ENCODE measurements around the gene OR52E8. TPM values are rescaled to one million over a fixed set of nuclear protein-coding genes. Genes with fewer than 3 reads are reported as not detected.

Gene OR52E8
- total RNA-seq (2013; cell fraction: nucleolus; rRNA removed): not detected in 2 replicates
- not detected in 2 replicates for total RNA-seq (2014; rRNA removed)
- total RNA-seq (2014; rRNA removed; fragmentation: Illumina TruSeq; extraction: Trizol): not detected in 2 replicates
- total RNA-seq (2021): not detected in 2 replicates
- polyA plus RNA-seq (2011; ENCODE audit: low read depth): not detected
- not detected in 2 replicates for polyA plus RNA-seq (2011; rRNA removed)
- polyA plus RNA-seq (2011; cell fraction: cytosol; rRNA removed): not detected in 2 replicates
- not detected in 2 replicates for polyA plus RNA-seq (2011; cell fraction: nucleus; rRNA removed)
- polyA plus RNA-seq (2012): not detected in 2 replicates
- not detected in 2 replicates for polyA plus RNA-seq (2014; fragmentation: Illumina TruSeq; extraction: Trizol)
- not detected for polyA plus RNA-seq (2014; fragmentation: Nextera tagmentation; extraction: Ambion mirVana)
- not detected in 2 replicates for polyA plus RNA-seq (2014; rRNA removed)
- polyA plus RNA-seq (2016; fragmentation: Nextera tagmentation; extraction: Ambion mirVana): not detected
- not detected in 2 replicates for polyA minus RNA-seq (2011; rRNA and poly(A)+ RNA removed)
- not detected in 2 replicates for polyA minus RNA-seq (2011; cell fraction: cytosol; rRNA and poly(A)+ RNA removed)
- polyA minus RNA-seq (2011; cell fraction: nucleus; rRNA and poly(A)+ RNA removed): not detected in 2 replicates
- Bru-seq, nascent RNA: not detected
- not detected for BruChase-seq, experiment 1, labeled RNA remaining after a 6-hour chase
- not detected for BruChase-seq, experiment 2, labeled RNA remaining after a 2-hour chase
- long read RNA-seq, experiment 1: 0 reads
- long read RNA-seq, experiment 2: 0 reads

DNA sequence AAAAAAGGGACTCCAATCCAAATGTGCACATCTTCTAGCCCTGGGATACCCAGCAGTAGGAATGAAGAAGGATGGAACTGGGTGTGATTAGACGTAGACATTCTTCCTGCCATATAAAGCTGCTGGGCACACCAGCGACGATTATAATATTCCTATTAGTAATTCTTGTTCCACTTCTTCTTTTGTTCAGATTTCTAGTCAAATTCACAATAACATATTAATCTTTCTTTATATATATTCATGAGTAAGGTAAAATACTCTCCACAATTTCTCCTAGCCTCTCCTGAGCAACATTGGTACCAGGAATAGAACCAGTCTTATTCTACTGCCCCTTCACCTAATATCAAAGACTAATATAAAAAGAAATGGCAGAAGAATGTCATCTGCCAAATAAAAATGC is at the start of gene OR52E8:
Gene OR52E8, minus strand, starts transcription at position 101 of the 400 bp plus-strand sequence. Its CDS starts 0 bp downstream, at position 101.
- intact Hi-C loops (cut with micrococcal nuclease; ENCODE audit: unreplicated experiment): no loop called here
- ChIA-PET POLR2A (no interaction called here), RAD21 (ENCODE audit: unreplicated experiment) (no interaction called here), SMC1A (ENCODE audit: uncharacterized antibody, unreplicated experiment) (no interaction called here), CTCF (no interaction called here)
- Histone ChIP-seq H3K27me3 (replicated peaks in 1 of 2; ENCODE audit: control insufficient read depth in 2 of 2, insufficient read depth in 2 of 2, low read length in 1 of 2) (no peaks in the 10 kb centered on the region), H3K4me1 (ENCODE audit: control insufficient read depth, insufficient read depth, low read length) (no peaks in the 10 kb centered on the region), H3K4me3 (no peak within 1 kb of the TSS), H3K9ac (ENCODE audit: control insufficient read depth, insufficient read depth, low read length) (no peak within 1 kb of the TSS), H3K9me3 (replicated peaks; ENCODE audit: control insufficient read depth, insufficient read depth, low read length) (no peaks in the 10 kb centered on the region), H2AFZ (ENCODE audit: control insufficient read depth, low read depth, low read length) (no peak within 1 kb of the TSS), H3K79me2 (ENCODE audit: control insufficient read depth, insufficient read depth, low read length) (no peaks in the 10 kb centered on the region), H3K27ac (ENCODE audit: control insufficient read depth, insufficient read depth) (no peak within 1 kb of the TSS), H3K4me2 (ENCODE audit: control insufficient read depth, insufficient read depth) (no peak within 1 kb of the TSS), H4K20me1 (ENCODE audit: control insufficient read depth, insufficient read depth) (no peaks in the 10 kb centered on the region), H3K36me3 (ENCODE audit: control insufficient read depth in 2 of 2, insufficient read depth in 2 of 2, low read length in 1 of 2) (no peaks in the 10 kb centered on the region)
- ATAC-seq (no peak), DNase-seq (ENCODE audit: low read depth, low spot score) (no peak), FAIRE-seq (no peak)
- WGBS (ENCODE audit: insufficient coverage, insufficient replicate concordance, low lambda C conversion rate, missing lambda C conversion rate): 82% methylated on average over 3 of the region's 3 CpGs
- in situ Hi-C loops (cut with MboI): no loop called here
- no peak for TF ChIP-seq TARDBP (IDR thresholded peaks at IDR 0.05; ENCODE audit: borderline replicate concordance)
- no peak for TF ChIP-seq MXI1 (IDR thresholded peaks at IDR 0.05; ENCODE audit: low read depth, low read length)
- TF ChIP-seq, protein P1, sequence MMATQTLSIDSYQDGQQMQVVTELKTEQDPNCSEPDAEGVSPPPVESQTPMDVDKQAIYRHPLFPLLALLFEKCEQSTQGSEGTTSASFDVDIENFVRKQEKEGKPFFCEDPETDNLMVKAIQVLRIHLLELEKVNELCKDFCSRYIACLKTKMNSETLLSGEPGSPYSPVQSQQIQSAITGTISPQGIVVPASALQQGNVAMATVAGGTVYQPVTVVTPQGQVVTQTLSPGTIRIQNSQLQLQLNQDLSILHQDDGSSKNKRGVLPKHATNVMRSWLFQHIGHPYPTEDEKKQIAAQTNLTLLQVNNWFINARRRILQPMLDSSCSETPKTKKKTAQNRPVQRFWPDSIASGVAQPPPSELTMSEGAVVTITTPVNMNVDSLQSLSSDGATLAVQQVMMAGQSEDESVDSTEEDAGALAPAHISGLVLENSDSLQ (IDR thresholded peaks at IDR 0.05): no peak
- TF ChIP-seq ZNF384 (IDR thresholded peaks at IDR 0.05; ENCODE audit: borderline replicate concordance, low read depth, low read length): no peak
- TF ChIP-seq ZBED1 (IDR thresholded peaks at IDR 0.05; ENCODE audit: borderline replicate concordance): no peak
- TF ChIP-seq, protein P2, sequence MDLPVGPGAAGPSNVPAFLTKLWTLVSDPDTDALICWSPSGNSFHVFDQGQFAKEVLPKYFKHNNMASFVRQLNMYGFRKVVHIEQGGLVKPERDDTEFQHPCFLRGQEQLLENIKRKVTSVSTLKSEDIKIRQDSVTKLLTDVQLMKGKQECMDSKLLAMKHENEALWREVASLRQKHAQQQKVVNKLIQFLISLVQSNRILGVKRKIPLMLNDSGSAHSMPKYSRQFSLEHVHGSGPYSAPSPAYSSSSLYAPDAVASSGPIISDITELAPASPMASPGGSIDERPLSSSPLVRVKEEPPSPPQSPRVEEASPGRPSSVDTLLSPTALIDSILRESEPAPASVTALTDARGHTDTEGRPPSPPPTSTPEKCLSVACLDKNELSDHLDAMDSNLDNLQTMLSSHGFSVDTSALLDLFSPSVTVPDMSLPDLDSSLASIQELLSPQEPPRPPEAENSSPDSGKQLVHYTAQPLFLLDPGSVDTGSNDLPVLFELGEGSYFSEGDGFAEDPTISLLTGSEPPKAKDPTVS (IDR thresholded peaks at IDR 0.05; ENCODE audit: low read depth, low read length): no peak
- TF ChIP-seq, protein P3, sequence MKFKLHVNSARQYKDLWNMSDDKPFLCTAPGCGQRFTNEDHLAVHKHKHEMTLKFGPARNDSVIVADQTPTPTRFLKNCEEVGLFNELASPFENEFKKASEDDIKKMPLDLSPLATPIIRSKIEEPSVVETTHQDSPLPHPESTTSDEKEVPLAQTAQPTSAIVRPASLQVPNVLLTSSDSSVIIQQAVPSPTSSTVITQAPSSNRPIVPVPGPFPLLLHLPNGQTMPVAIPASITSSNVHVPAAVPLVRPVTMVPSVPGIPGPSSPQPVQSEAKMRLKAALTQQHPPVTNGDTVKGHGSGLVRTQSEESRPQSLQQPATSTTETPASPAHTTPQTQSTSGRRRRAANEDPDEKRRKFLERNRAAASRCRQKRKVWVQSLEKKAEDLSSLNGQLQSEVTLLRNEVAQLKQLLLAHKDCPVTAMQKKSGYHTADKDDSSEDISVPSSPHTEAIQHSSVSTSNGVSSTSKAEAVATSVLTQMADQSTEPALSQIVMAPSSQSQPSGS (IDR thresholded peaks at IDR 0.05; ENCODE audit: low read length): no peak
- no TSS peak for BruUV-seq (replicated peaks)

Measured in GM12878 (cell line).